CD4-positive, alpha-beta T cell treated with Interleukin-15 for 1 hour (primary cell): Measurements from ENCODE around the gene F10.
A peak's percentile ranks its signal among the peaks of the same experiment; 100 is the strongest.
"Not testable (repeated sequence)": the region's sequence is repeated elsewhere in the genome, so short reads cannot be mapped to it uniquely, and the experiment has no call there.

Experiments used
- DNase-seq: peaks from one replicate; pipeline ENCODE4 v3.0.0-alpha.2; 2020

Gene F10

GRCh38 chr13:113102727-113103126 lies 19.9 kb upstream of the F10 start:
- DNase-seq, result no peak

- DNase-seq, result no peak
Measured at GRCh38 chr13:113103646-113104045, 19.0 kb upstream of the F10 start.

- no peak for DNase-seq
Measured at GRCh38 chr13:113105032-113105920, 17.3 kb upstream of the F10 start, which contains the start of gene F7. TSS of gene F7 (plus strand) at chr13:113105791. CDS start at chr13:113105842, 51 bp downstream.

- no peak for DNase-seq
Measured at GRCh38 chr13:113105921-113106452, 16.6 kb upstream of the F10 start.

- no peak for DNase-seq
Measured at GRCh38 chr13:113106711-113107351, 15.8 kb upstream of the F10 start.

GRCh38 chr13:113108521-113108920 lies 14.1 kb upstream of the F10 start:
- DNase-seq, result not testable (repeated sequence)

GRCh38 chr13:113109151-113110047 lies 13.2 kb upstream of the F10 start:
- DNase-seq, result peak; percentile 5

GRCh38 chr13:113110048-113110851 lies 12.3 kb upstream of the F10 start:
- DNase-seq, result no peak

- DNase-seq, result no peak
Measured at GRCh38 chr13:113110852-113111315, 11.7 kb upstream of the F10 start.

- not testable (repeated sequence) for DNase-seq
Measured at GRCh38 chr13:113111821-113112220, 10.8 kb upstream of the F10 start.

GRCh38 chr13:113112475-113112874 lies 10.1 kb upstream of the F10 start:
- not testable (repeated sequence) for DNase-seq

- DNase-seq, result no peak
Measured at GRCh38 chr13:113112893-113113845, 9.4 kb upstream of the F10 start.

GRCh38 chr13:113113846-113114271 lies 8.7 kb upstream of the F10 start:
- DNase-seq, result no peak

- no peak for DNase-seq
Measured at GRCh38 chr13:113114511-113115362, 7.9 kb upstream of the F10 start.

GRCh38 chr13:113115363-113116205 lies 7.0 kb upstream of the F10 start:
- DNase-seq, result no peak

- no peak for DNase-seq
Measured at GRCh38 chr13:113116206-113116800, 6.3 kb upstream of the F10 start.

GRCh38 chr13:113116871-113117271 lies 5.7 kb upstream of the F10 start:
- no peak for DNase-seq

- DNase-seq, result no peak
Measured at GRCh38 chr13:113117335-113117872, 5.2 kb upstream of the F10 start.
